HepG2 (cell line): ENCODE measurements around the gene PDZD8. TPM values are rescaled to one million over a fixed set of nuclear protein-coding genes. Genes with fewer than 3 reads are reported as not detected.

ENCODE experiments used
- ASH2L ChIP-seq: fragments of 300-600, 200-600 bp; sonication (generic); IDR thresholded peaks from 2 replicates; pipeline ENCODE4 v1.7.0; 2017; ENCODE audit warnings: low read depth, mild to moderate bottlenecking, moderate library complexity, mixed read lengths, low read length; ENCODE audit not compliant: insufficient read length
- ZFY ChIP-seq: sonication (generic); formaldehyde crosslinking; IDR thresholded peaks from 2 replicates; pipeline ENCODE4 v1.4.0; 2020; ENCODE audit warnings: missing genetic modification reagents
- ZNF343 ChIP-seq: sonication (generic); formaldehyde crosslinking; IDR thresholded peaks from 2 replicates; pipeline ENCODE4 v1.4.0; 2020; ENCODE audit warnings: mild to moderate bottlenecking, missing genetic modification reagents
- ZNF446 ChIP-seq: sonication (generic); formaldehyde crosslinking; IDR thresholded peaks from 2 replicates; pipeline ENCODE4 v1.5.0; 2020; ENCODE audit warnings: mild to moderate bottlenecking, missing genetic modification reagents
- ZNF713 ChIP-seq: sonication (generic); formaldehyde crosslinking; IDR thresholded peaks from 2 replicates; pipeline ENCODE4 v1.4.0; 2020; ENCODE audit warnings: mild to moderate bottlenecking, missing genetic modification reagents
- ZNF839 ChIP-seq: sonication (generic); formaldehyde crosslinking; IDR thresholded peaks from 2 replicates; pipeline ENCODE4 v1.4.0; 2020; ENCODE audit warnings: missing genetic modification reagents, mild to moderate bottlenecking, borderline replicate concordance
- polyA plus RNA-seq, 8 experiments: library from polyadenylated mRNA; depleted of rRNA in 3 of 8; stranded (reverse) in 7 of 8; unstranded in 1 of 8; fragments of >200 nt; fragmentation: Illumina TruSeq in 4 of 8; extraction: Trizol in 4 of 8; gene quantifications; 2 replicates each; pipeline versions ENCODE4 v1.2.1 to v1.2.3, GENCODE V29; 2011 to 2016; ENCODE audit warnings: low read depth in 4 of 8, missing spikeins in 1 of 8, mixed read lengths in 1 of 8; ENCODE audit not compliant: insufficient read depth in 1 of 8
- total RNA-seq, 5 experiments: library from RNA; depleted of rRNA; stranded (reverse); fragments of >200 nt; fragmentation: Illumina TruSeq; extraction: Trizol; gene quantifications; 2 replicates each; pipeline ENCODE4 v1.2.3, GENCODE V29; 2016; ENCODE audit warnings: low read depth in 1 of 5
- TF ChIP-seq, protein P1 (sequence below): sonication (generic); formaldehyde crosslinking; IDR thresholded peaks from 2 replicates; pipeline ENCODE4 v1.4.0; 2020; ENCODE audit warnings: missing genetic modification reagents
- TF ChIP-seq, protein P2 (sequence below), 2 experiments: sonication (generic) in 1 of 2; formaldehyde crosslinking in 1 of 2; IDR thresholded peaks; 2 replicates each; pipeline versions ENCODE4 v1.4.0 to v1.6.1; 2018 to 2020; ENCODE audit warnings: missing genetic modification reagents in 2 of 2, borderline replicate concordance in 1 of 2, low read depth in 1 of 2, mild to moderate bottlenecking in 1 of 2, missing biosample characterization in 1 of 2
- TF ChIP-seq, protein P3 (sequence below): sonication (generic); formaldehyde crosslinking; IDR thresholded peaks from 2 replicates; pipeline ENCODE4 v1.4.0; 2020; ENCODE audit warnings: mild to moderate bottlenecking, missing genetic modification reagents, borderline replicate concordance
- TF ChIP-seq, protein P4 (sequence below): sonication (generic); formaldehyde crosslinking; conservative IDR thresholded peaks from 2 replicates; pipeline ENCODE4 v1.4.0; 2020; ENCODE audit warnings: missing genetic modification reagents

The PDZD8 gene
- total and polyA plus RNA-seq, 2 of the 13 experiments (the other 11 are each of a cell fraction or from before 2014, with no cell fraction given): 11.2 to 32.0 TPM

DNA sequence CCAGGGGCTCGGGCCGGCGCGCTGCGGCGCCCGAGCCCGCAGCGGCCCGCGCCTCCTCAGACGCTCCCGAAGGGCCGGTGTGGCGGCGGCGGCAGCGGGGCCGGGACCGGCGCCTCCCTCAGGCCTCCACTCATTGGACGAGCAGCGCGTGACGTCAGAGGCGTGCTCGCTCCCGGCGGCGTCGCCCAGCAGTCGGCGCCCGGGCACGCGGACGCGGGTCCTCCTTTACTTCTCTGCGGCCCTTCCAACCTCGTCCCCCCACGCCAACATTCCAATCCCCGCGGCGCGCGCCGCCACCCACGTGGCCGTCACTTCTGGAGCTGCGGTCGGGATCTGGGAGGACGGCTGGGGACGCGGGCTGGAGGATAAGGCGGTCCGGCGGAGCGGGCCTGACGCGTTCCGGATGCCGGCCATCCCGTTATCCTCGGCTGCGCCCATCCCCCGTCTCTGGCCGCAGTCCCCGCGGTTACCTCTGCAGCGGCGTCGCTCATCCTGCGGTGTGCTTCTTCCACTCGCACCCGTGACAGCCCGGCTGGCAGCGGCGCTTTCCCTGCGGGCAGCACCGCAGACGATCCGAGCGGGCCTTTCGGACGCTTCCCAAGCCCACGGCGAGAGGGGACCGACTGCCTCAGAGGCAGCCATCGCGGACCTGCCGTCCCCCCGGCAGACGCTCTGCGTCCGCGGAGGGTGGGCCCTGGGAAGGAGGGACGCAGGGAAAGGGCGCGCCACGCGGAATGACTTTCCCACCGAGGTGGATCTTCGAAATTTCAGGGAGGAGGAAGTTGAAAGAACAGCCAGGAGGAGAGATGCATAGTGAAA is at the start of gene PDZD8 (continued):
- TF ChIP-seq ZNF446 (CRISPR knock-in tag) (peak; percentile 50; the same call in 1 of the 2 replicates), ASH2L (peak; percentile 94), ZNF839 (CRISPR knock-in tag) (0 out of 2 replicates have a peak, but pooled peaks have one; percentile 17), ZNF343 (CRISPR knock-in tag) (peak; percentile 64; the same call in 1 of the 2 replicates), ZNF713 (CRISPR knock-in tag) (0 out of 2 replicates have a peak, but pooled peaks have one; percentile 74), ZFY (CRISPR knock-in tag) (peak; percentile 91)
- TF ChIP-seq, protein P1, sequence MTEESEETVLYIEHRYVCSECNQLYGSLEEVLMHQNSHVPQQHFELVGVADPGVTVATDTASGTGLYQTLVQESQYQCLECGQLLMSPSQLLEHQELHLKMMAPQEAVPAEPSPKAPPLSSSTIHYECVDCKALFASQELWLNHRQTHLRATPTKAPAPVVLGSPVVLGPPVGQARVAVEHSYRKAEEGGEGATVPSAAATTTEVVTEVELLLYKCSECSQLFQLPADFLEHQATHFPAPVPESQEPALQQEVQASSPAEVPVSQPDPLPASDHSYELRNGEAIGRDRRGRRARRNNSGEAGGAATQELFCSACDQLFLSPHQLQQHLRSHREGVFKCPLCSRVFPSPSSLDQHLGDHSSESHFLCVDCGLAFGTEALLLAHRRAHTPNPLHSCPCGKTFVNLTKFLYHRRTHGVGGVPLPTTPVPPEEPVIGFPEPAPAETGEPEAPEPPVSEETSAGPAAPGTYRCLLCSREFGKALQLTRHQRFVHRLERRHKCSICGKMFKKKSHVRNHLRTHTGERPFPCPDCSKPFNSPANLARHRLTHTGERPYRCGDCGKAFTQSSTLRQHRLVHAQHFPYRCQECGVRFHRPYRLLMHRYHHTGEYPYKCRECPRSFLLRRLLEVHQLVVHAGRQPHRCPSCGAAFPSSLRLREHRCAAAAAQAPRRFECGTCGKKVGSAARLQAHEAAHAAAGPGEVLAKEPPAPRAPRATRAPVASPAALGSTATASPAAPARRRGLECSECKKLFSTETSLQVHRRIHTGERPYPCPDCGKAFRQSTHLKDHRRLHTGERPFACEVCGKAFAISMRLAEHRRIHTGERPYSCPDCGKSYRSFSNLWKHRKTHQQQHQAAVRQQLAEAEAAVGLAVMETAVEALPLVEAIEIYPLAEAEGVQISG (CRISPR knock-in tag): peak; percentile 76
- TF ChIP-seq, protein P2, sequence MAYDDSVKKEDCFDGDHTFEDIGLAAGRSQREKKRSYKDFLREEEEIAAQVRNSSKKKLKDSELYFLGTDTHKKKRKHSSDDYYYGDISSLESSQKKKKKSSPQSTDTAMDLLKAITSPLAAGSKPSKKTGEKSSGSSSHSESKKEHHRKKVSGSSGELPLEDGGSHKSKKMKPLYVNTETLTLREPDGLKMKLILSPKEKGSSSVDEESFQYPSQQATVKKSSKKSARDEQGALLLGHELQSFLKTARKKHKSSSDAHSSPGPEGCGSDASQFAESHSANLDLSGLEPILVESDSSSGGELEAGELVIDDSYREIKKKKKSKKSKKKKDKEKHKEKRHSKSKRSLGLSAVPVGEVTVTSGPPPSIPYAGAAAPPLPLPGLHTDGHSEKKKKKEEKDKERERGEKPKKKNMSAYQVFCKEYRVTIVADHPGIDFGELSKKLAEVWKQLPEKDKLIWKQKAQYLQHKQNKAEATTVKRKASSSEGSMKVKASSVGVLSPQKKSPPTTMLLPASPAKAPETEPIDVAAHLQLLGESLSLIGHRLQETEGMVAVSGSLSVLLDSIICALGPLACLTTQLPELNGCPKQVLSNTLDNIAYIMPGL (CRISPR knock-in tag; IDR thresholded peaks at IDR 0.05; ENCODE audit: borderline replicate concordance in 1 of 2, low read depth in 1 of 2): peak; percentile 77 to 95
- TF ChIP-seq, protein P3, sequence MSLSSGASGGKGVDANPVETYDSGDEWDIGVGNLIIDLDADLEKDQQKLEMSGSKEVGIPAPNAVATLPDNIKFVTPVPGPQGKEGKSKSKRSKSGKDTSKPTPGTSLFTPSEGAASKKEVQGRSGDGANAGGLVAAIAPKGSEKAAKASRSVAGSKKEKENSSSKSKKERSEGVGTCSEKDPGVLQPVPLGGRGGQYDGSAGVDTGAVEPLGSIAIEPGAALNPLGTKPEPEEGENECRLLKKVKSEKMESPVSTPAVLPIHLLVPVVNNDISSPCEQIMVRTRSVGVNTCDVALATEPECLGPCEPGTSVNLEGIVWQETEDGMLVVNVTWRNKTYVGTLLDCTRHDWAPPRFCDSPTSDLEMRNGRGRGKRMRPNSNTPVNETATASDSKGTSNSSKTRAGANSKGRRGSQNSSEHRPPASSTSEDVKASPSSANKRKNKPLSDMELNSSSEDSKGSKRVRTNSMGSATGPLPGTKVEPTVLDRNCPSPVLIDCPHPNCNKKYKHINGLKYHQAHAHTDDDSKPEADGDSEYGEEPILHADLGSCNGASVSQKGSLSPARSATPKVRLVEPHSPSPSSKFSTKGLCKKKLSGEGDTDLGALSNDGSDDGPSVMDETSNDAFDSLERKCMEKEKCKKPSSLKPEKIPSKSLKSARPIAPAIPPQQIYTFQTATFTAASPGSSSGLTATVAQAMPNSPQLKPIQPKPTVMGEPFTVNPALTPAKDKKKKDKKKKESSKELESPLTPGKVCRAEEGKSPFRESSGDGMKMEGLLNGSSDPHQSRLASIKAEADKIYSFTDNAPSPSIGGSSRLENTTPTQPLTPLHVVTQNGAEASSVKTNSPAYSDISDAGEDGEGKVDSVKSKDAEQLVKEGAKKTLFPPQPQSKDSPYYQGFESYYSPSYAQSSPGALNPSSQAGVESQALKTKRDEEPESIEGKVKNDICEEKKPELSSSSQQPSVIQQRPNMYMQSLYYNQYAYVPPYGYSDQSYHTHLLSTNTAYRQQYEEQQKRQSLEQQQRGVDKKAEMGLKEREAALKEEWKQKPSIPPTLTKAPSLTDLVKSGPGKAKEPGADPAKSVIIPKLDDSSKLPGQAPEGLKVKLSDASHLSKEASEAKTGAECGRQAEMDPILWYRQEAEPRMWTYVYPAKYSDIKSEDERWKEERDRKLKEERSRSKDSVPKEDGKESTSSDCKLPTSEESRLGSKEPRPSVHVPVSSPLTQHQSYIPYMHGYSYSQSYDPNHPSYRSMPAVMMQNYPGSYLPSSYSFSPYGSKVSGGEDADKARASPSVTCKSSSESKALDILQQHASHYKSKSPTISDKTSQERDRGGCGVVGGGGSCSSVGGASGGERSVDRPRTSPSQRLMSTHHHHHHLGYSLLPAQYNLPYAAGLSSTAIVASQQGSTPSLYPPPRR (CRISPR knock-in tag): 0 out of 2 replicates have a peak, but pooled peaks have one; percentile 28
- TF ChIP-seq, protein P4, sequence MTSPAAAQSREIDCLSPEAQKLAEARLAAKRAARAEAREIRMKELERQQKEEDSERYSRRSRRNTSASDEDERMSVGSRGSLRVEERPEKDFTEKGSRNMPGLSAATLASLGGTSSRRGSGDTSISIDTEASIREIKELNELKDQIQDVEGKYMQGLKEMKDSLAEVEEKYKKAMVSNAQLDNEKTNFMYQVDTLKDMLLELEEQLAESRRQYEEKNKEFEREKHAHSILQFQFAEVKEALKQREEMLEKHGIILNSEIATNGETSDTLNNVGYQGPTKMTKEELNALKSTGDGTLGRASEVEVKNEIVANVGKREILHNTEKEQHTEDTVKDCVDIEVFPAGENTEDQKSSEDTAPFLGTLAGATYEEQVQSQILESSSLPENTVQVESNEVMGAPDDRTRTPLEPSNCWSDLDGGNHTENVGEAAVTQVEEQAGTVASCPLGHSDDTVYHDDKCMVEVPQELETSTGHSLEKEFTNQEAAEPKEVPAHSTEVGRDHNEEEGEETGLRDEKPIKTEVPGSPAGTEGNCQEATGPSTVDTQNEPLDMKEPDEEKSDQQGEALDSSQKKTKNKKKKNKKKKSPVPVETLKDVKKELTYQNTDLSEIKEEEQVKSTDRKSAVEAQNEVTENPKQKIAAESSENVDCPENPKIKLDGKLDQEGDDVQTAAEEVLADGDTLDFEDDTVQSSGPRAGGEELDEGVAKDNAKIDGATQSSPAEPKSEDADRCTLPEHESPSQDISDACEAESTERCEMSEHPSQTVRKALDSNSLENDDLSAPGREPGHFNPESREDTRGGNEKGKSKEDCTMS: no peak
